ENCODE data around the gene NRCAM. TPM values are rescaled to one million over a fixed set of nuclear protein-coding genes. Genes with fewer than 3 reads are reported as not detected.
"Not testable (repeated sequence)": the region's sequence is repeated elsewhere in the genome, so short reads cannot be mapped to it uniquely, and the experiment has no call there.

The NRCAM gene
- total RNA-seq, 1 experiment from 2014 or later: 0.38 TPM

DNA sequence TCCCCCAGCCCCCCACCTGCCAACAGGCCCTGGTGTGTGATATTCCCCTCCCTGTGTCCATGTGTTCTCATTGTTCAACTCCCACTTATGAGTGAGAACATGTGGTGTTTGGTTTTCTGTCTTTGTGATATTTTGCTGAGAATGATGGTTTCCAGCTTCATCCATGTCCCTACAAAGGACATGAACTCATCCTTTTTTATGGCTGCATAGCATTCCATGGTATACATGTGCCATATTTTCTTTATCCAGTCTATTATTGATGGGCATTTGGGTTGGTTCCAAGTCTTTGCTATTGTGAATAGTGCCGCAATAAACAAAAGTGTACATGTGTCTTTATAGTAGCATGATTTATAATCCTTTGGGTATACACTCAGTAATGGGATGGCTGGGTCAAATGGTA lies 183.3 kb downstream of the NRCAM start:
- not testable (repeated sequence) for DNase-seq; H3K4me3 ChIP-seq (ENCODE audit: insufficient read depth, low read depth, low read length); H3K36me3 ChIP-seq (replicated peaks; ENCODE audit: control insufficient read depth, insufficient read depth, low read length)

DNA sequence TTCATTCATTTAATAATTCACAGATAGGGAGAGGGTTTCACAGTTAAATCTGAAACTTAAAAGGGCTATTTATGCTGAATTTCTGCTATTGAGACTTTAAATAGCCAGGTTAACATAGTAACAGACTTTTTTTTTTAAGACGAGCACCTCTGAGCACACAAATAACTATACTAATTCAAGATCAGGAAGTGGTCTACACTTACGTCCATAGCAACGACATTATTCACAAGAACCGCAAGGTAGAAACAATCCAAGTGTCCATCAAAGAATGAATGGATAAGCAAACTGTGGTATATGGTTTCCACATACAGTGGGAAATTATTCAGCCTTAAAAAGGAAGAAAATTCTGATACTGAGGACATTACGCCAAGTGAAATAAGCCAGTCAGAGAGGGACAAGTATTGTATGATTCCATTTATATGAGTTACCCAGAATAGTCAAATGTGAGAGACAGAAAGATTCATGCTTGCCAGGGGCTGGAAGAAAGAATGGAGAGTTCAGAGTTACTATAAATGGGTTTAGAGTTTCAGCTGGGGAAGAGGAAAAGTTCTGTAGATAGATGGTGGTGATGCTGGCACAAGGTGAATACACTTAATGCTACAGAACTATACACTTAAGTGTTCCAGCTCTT lies 185.7 kb downstream of the NRCAM start:
- DNase-seq: no peak

More for the DNA sequence above, 183.3 kb downstream of the NRCAM start:
- not testable (repeated sequence) for H3K27me3 ChIP-seq (ENCODE audit: control insufficient read depth, insufficient read depth, low read length)

DNA sequence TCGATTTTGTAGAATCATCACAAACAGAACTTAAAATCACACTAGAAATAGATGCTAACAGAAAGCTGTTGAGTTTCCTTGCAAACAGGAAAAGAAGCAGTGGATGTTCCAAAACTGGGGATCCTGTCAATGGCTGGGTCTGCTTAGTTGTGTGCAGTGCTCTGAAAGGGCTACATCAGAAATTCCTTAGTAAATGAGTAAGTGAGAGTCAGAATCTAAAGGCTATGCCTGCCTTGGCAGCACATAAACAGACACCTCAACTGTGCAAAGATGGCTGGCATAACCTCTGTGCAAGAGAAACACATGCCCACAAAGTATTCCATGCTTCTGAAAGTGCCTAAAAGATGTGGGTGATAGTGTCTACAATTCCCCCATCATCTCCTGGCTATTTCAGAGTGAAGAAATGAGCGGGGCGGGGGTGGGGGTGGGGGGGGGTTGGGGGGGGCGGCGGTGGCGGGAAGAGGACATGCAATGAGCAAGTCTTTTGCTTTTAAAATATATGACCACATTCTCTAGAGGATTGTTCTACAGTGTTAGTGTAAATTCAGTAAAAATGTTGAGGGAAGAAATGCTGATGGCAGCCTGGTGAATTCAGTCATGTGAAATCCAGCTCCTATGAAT lies 187.9 kb downstream of the NRCAM start:
- no peak overlapping the region for H3K4me3 ChIP-seq (ENCODE audit: insufficient read depth, low read depth, low read length)
- no peak for DNase-seq
- H3K36me3 ChIP-seq (replicated peaks; ENCODE audit: control insufficient read depth, insufficient read depth, low read length): no peaks in the 10 kb centered on the region
- no peaks in the 10 kb centered on the region for H3K27me3 ChIP-seq (ENCODE audit: control insufficient read depth, insufficient read depth, low read length)

More for the DNA sequence above, 185.7 kb downstream of the NRCAM start:
- Histone ChIP-seq H3K27me3 (ENCODE audit: control insufficient read depth, insufficient read depth, low read length) (no peaks in the 10 kb centered on the region), H3K36me3 (replicated peaks; ENCODE audit: control insufficient read depth, insufficient read depth, low read length) (no peaks in the 10 kb centered on the region), H3K4me3 (ENCODE audit: insufficient read depth, low read depth, low read length) (no peak overlapping the region)

DNA sequence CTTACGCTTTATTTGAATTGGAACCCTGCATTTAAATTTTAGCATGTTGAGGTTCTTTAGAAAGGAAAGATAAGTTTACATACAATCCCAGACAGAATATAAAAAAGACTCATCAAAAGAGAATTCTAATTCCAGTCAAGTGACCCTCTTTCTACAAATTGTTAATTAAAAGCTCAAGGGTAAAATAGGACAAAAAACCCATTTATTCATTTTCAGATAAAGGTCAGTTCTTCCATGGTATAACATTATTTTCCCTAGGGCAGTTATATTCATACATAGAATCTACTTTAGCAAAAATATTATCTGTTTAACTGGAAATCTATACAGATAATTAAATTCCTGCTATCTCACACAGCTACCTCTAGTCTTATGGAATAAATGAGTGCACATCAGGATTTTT lies 188.6 kb downstream of the NRCAM start:
- H3K4me3 ChIP-seq (ENCODE audit: insufficient read depth, low read depth, low read length): no peak overlapping the region
- no peak for DNase-seq
- no peaks in the 10 kb centered on the region for H3K36me3 ChIP-seq (replicated peaks; ENCODE audit: control insufficient read depth, insufficient read depth, low read length)
- no peaks in the 10 kb centered on the region for H3K27me3 ChIP-seq (ENCODE audit: control insufficient read depth, insufficient read depth, low read length)

DNA sequence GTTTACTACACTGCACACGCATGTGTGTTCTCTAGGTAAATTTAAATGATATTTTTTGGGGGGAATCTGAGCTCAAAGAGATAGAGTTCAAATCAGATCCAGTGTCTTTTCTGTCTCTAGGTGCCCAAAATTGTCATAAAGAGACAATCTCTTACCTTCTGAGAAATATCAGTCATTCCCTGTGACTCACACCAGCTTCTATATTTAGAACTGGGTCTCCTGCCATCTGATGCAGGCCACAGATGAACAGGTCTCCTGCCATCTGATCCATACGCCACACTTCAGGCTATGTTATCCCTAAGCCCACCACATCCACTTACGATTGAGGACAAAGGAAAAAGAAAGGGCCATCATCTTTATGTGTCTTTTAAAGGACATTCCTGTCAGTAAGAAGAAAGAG lies 189.7 kb downstream of the NRCAM start:
- DNase-seq: no peak
- no peaks in the 10 kb centered on the region for H3K36me3 ChIP-seq (replicated peaks; ENCODE audit: control insufficient read depth, insufficient read depth, low read length)
- no peaks in the 10 kb centered on the region for H3K27me3 ChIP-seq (ENCODE audit: control insufficient read depth, insufficient read depth, low read length)
- no peak overlapping the region for H3K4me3 ChIP-seq (ENCODE audit: insufficient read depth, low read depth, low read length)

DNA sequence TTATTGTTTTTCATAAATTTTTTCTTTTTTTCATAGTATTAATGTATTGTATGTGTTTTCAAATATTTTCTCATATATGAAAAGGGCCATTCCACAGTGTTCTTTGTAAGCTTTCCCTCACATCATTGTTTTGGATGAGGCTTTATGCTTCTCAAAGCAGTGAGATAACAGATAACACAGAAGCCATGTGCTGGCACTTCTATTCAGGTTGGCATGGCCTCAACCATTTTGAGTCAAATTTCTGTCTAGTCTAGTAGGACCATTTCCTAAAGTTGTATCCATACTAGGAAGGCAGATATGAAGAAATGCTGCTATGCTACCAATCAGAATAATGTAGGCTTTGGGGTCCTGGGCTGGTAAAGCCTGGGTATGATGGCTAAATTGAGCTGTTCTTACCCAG lies 190.2 kb downstream of the NRCAM start:
- Histone ChIP-seq H3K4me3 (ENCODE audit: insufficient read depth, low read depth, low read length) (no peak overlapping the region), H3K27me3 (ENCODE audit: control insufficient read depth, insufficient read depth, low read length) (no peaks in the 10 kb centered on the region), H3K36me3 (replicated peaks; ENCODE audit: control insufficient read depth, insufficient read depth, low read length) (no peaks in the 10 kb centered on the region)
- DNase-seq: no peak

DNA sequence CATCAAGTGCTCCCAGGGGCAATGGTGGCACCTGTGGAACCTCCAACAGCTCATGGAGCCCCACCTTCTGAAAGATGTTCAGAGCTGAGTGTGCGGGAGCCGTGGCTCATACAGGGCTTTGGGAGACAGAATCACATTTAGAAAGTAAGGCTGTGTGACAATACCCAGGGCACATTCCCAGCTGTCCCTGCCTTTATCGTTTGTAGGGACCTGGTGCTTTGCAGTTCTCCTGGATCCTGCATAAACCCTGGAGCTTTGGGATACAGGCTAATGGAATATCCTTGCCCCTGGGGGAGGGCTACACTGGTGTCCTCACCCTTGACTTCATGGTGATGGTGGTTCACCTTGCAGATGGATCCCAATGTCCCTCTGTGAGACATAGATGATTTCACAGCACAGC lies 191.2 kb downstream of the NRCAM start:
- no peak for DNase-seq
- Histone ChIP-seq H3K27me3 (ENCODE audit: control insufficient read depth, insufficient read depth, low read length) (no peaks in the 10 kb centered on the region), H3K36me3 (replicated peaks; ENCODE audit: control insufficient read depth, insufficient read depth, low read length) (no peaks in the 10 kb centered on the region)

DNA sequence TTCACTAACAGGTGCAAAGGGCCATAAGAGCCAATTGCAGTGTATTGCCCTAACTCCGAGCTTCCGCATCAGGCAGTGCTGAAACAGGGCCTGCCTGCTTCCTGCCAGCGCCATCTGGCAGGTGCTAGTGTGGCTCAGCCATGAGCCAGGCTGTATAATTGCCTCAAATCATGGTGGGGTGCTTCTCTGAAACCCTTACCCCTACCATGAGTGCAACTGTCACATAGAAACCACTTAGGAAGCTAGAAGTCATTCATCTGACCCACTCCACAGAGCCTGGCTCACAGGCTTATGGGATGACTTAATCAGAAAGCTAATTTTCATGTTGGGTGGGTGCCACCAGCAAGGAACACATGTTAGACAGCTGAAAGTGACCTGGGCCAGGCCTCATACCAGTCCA lies 192.8 kb downstream of the NRCAM start:
- no peak for DNase-seq
- Histone ChIP-seq H3K36me3 (replicated peaks; ENCODE audit: control insufficient read depth, insufficient read depth, low read length) (no peaks in the 10 kb centered on the region), H3K27me3 (ENCODE audit: control insufficient read depth, insufficient read depth, low read length) (no peaks in the 10 kb centered on the region), H3K4me3 (ENCODE audit: insufficient read depth, low read depth, low read length) (no peak overlapping the region)

More for the DNA sequence above, 191.2 kb downstream of the NRCAM start:
- no peak overlapping the region for H3K4me3 ChIP-seq (ENCODE audit: insufficient read depth, low read depth, low read length)

DNA sequence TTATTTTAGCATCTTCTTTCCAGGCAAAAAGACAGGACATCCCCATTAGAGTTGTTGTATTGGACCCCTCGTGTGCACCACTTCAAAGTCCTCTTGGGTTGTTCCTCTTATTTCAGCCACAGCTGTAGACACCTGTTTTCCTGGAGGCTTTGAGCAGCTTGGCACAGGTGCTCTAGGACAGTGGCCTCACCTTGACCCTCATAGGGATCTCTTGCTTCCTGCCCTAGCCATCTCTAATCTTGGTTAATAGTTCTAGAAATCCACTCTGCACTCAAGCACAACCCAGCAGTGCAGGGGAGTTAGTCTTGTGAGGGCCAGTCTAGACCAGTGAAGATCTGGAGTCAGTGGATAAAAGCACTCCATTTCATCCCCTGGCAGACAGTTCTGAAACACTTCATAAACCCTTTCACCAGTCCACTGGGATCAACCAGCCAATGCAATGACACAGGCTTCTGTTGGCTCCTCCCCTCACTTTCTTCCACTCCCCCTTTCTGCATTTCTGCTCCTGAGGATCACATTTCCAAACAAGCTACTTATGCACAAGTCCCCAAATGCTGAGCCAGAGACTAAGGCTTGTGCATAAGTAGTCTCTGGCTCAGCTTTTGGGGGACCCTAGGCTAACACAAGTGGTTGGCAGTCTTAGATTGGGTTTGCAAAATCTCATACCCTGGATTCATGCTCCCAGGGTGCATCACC lies 194.5 kb downstream of the NRCAM start:
- no peak for DNase-seq
- Histone ChIP-seq H3K36me3 (replicated peaks; ENCODE audit: control insufficient read depth, insufficient read depth, low read length) (no peaks in the 10 kb centered on the region), H3K27me3 (ENCODE audit: control insufficient read depth, insufficient read depth, low read length) (no peaks in the 10 kb centered on the region), H3K4me3 (ENCODE audit: insufficient read depth, low read depth, low read length) (no peak overlapping the region)

DNA sequence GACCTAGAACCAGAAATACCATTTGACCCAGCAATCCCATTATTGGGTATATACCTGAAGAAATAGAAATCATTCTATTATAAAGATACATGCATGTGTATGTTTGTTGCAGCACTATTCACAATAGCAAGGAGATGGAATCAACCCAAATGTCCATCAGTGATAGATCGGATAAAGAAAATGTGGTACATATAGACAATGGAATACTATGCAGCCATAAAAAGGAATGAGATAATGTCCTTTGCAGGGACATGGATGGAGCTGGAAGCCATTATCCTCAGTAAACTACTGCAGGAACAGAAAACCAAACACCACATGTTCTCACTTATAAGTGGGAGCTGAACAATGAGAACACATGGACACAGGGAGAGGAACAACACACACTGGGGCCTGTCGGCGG lies 196.8 kb downstream of the NRCAM start:
- H3K4me3 ChIP-seq (ENCODE audit: insufficient read depth, low read depth, low read length); DNase-seq; H3K36me3 ChIP-seq (replicated peaks; ENCODE audit: control insufficient read depth, insufficient read depth, low read length); H3K27me3 ChIP-seq (ENCODE audit: control insufficient read depth, insufficient read depth, low read length): not testable (repeated sequence)

DNA sequence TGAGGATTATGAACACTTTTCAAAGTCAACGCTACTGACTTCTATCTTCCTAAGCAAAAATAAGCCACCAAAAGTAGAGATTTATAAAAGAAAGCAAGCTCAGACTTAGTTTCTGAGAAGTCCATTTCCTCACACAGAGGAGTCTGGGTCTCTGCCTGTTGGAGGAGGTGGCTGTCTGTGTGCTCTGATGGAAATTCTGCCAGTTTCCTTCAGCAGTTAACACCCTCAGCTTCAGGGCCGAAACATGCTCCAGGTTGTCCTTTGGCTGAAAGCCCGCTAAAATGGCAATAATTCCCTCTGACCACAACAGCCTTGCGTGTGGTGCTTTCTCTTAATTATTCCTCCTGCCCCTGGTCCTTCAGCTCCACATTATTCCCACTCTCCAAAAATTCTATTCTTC lies 198.3 kb downstream of the NRCAM start:
- H3K4me3 ChIP-seq (ENCODE audit: insufficient read depth, low read depth, low read length): no peak overlapping the region
- no peaks in the 10 kb centered on the region for H3K36me3 ChIP-seq (replicated peaks; ENCODE audit: control insufficient read depth, insufficient read depth, low read length)

DNA sequence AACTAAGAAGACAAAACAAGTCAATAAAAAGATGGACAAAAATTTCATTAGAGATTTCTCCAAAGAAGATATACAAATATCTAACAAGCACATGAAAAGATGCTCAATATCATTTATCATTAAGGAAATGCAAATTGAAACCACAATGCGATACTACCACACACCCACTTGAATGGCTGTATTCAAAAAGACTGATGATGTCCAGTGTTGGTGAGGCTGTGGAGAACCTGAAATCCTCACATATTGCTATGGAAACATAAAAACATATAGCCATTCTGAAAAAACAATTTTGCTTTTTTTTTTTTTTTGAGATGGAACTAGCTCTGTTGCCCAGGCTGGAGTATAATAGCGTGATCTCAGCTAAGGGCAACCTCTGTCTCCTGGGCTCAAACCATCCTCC lies 202.0 kb downstream of the NRCAM start:
- Histone ChIP-seq H3K36me3 (replicated peaks; ENCODE audit: control insufficient read depth, insufficient read depth, low read length) (no peaks in the 10 kb centered on the region), H3K4me3 (ENCODE audit: insufficient read depth, low read depth, low read length) (no peak overlapping the region), H3K27me3 (ENCODE audit: control insufficient read depth, insufficient read depth, low read length) (no peaks in the 10 kb centered on the region)
- DNase-seq: no peak

More for the DNA sequence above, 198.3 kb downstream of the NRCAM start:
- DNase-seq: no peak
- H3K27me3 ChIP-seq (ENCODE audit: control insufficient read depth, insufficient read depth, low read length): no peaks in the 10 kb centered on the region

DNA sequence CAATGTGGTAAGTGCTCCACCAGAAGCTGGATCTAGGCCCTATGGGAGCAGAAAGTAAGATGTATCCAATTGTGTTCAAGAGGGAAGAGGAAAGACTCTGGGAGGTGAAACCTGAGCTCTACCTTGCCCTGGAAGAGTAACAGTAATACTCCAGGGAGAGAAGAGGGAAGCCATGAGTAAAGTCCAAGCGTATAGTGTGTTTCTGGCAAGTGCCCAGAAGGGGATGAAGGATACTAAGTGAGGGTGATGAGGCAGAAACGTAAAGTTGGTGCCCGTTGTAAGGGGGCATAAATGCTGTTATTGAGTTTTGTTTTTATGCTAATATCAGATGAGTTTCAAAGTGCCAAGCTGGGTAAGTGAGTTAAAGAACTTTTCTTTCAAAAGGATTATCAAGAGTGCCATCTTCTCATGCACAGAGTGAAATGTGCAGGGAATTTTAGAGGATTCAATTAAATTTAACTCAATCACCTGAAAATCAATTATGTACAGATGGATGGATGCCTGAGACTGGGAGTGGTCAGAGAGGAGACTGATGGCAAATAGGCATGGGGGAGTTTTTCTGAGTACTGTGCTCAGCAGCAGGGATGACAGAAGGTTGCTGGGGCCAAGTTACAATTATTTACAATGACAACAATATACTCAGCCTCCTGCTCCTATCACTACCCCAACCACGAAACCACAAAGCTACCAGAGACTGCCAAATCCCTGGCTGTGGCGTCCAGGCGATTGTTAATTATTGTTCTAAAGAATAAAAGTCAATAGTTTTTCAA lies 202.8 kb downstream of the NRCAM start:
- DNase-seq: no peak
- no peaks in the 10 kb centered on the region for H3K27me3 ChIP-seq (ENCODE audit: control insufficient read depth, insufficient read depth, low read length)
- no peaks in the 10 kb centered on the region for H3K36me3 ChIP-seq (replicated peaks; ENCODE audit: control insufficient read depth, insufficient read depth, low read length)
- no peak overlapping the region for H3K4me3 ChIP-seq (ENCODE audit: insufficient read depth, low read depth, low read length)

DNA sequence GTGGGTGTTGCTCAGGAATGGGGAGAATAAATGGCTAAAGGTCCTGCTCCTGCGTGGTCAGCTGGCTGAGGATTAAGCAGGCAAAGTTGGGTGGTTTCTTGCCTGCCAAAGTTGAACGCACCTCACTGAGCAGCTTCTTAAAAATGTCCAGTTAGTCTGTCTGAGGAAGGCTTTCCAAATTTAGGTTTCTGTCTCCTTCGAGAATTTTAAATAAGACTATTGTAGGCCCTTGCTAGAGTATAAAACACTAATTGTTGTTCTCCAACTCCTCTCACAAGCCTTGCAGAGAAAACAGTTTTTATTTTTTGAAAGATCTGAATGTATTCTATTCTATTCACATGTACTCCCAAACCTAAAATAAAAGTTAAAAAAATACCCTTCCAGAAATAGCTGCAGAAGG lies 204.1 kb downstream of the NRCAM start:
- Histone ChIP-seq H3K27me3 (ENCODE audit: control insufficient read depth, insufficient read depth, low read length) (no peaks in the 10 kb centered on the region), H3K4me3 (ENCODE audit: insufficient read depth, low read depth, low read length) (no peak overlapping the region), H3K36me3 (replicated peaks; ENCODE audit: control insufficient read depth, insufficient read depth, low read length) (no peaks in the 10 kb centered on the region)
- DNase-seq: no peak

DNA sequence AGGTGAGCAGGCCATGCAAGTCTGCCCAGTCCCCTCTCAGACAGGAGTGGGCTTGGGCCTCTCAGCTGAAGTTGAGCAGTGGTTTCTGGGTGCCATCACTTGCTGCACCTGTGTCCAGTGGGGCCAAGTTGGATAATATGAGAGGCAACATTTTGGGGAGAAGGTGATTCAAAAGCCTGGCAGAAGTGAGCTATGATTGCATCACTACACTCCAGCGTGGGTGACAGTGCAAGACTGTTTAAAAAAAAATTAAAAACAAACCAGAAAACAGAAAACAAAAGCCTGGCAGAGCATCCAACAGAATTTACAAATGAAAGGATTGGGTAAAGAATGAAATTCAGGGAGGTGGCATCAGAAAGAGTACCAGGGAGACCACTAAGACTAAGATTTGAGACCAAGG lies 204.5 kb downstream of the NRCAM start:
- no peaks in the 10 kb centered on the region for H3K27me3 ChIP-seq (ENCODE audit: control insufficient read depth, insufficient read depth, low read length)
- H3K36me3 ChIP-seq (replicated peaks; ENCODE audit: control insufficient read depth, insufficient read depth, low read length): no peaks in the 10 kb centered on the region
- no peak overlapping the region for H3K4me3 ChIP-seq (ENCODE audit: insufficient read depth, low read depth, low read length)
- DNase-seq: no peak
